ENCODE data around the gene SOX15.
"Not testable (repeated sequence)": the region's sequence is repeated elsewhere in the genome, so short reads cannot be mapped to it uniquely, and the experiment has no call there.

SOX15 gene

DNA sequence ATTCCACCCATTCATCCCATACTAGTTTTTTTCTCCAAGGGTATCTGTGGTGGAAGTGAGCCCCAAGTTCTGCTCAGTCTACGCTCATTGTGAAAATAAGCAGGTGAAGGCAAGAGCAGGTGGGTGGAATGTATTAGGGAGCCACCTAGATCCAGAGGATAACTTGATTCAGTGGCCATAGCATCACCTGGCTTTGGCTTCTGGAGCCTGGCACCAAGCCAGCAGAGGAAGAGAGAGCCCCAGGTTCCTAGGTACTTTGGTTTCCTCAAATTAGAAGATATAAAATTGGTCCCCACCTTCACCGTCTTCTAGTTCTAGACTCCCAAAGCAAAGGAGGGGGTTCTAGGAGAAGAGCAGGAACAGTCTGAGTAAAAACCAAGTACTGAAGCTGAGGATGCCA lies 20.7 kb upstream of the SOX15 start:
- no peak for DNase-seq (ENCODE audit: low read depth, low spot score)

DNA sequence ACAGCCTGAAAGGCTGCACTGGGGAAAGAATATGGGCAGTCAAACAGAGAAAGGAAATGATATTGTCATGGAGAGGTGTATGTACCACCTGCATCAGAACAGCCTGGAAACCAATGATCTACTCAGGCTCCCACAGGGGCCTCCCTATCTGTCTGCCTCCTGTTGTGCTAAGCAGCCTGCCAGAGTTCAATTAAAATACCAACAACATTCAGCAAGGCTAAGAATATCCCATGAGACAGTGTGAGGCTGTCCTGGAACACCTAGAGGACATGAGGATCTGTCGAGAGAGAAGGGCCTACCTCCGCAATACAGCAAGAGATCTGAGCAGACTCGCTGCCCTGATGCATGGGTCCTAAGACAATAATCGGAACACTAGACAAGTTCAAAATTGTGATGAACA lies 16.4 kb upstream of the SOX15 start:
- no peak for DNase-seq (ENCODE audit: low read depth, low spot score)

DNA sequence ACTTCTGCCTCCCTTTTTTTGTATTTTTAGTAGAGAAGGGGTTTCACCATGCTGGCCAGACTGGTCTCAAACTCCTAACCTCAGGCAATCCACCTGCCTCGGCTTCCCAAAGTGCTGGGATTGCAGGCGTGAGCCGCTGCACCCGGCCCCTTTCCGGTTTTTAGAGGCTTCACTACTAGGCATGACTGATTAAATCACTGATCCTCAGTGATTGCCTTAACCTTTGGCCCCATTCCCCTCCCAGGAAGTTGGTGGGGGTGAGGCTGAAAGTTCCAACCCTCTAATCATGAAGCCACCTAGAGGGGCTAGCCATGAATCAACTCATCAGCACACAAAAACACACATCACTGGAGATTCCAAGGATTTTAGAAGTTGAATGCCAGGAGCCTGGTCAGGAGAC lies 7.7 kb upstream of the SOX15 start:
- DNase-seq (ENCODE audit: low read depth, low spot score): not testable (repeated sequence)

DNA sequence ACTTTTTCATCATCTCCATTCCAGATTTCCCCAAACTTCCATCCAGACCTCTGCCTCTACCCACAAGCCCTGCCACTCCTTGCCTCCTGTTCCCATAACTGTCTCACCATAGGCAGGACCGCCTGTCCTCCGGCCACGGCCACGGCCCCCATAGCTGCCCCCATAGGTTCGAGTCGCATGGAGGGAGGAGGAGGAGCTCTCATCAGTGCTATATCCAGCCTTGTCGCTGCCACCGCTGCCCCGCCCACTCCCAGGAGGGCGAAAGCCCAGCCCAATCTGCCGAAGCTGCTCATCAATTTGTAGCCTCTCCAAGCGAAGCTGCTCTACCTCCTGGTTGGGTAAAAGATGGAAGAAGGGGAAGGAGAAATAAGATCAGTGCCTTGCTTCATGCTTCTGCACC lies 3.4 kb upstream of the SOX15 start:
- DNase-seq (ENCODE audit: low read depth, low spot score): no peak

DNA sequence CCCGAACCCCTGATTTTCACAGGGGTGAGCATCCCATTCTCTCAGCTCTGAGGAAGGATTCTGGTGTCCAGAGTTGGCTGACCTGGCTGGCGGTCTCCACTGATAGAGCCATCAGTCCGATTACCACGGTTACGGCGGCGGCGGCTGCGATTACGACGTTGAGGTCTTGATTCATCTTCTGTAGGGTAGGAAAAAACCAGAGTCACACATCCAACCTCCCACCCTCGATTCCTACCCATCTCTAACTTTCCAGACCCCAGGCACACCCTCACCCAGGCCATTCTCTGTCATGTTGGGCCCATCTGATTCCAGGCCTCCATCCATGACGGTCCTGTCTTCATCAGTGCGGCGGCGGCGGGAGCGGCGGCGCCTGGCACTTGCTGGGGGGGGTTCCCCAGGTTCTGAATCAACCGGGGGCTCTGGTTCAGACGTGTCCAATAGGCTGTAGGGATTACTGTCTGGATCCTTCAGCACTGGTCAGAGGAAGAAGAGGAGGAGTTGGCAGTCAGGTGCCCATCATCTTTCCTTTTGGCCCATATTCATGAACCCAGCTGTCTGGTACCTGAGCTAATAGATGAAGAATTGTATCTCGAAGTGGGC lies 2.6 kb upstream of the SOX15 start:
- DNase-seq (ENCODE audit: low read depth, low spot score): no peak

DNA sequence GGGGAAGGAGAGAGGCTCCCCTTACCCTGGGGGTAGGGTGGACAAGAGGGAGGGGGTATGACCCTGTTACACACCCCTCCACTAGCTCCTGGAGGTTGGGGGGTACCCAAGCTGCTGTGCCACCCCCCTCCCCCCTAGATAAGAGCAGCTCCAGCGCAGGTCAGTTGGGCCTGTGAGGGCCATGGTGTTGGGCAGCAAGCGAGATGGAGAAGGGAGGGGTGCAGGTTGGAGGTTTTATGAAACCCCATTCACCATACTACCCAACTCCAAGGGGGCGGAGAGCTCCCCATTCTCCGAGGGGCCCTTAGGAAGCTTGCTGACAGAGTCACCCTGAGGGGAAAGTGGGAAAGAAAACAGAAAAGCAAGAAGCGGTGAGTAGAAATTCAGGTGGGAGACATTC lies 1.7 kb upstream of the SOX15 start:
- no peak for DNase-seq (ENCODE audit: low read depth, low spot score)

DNA sequence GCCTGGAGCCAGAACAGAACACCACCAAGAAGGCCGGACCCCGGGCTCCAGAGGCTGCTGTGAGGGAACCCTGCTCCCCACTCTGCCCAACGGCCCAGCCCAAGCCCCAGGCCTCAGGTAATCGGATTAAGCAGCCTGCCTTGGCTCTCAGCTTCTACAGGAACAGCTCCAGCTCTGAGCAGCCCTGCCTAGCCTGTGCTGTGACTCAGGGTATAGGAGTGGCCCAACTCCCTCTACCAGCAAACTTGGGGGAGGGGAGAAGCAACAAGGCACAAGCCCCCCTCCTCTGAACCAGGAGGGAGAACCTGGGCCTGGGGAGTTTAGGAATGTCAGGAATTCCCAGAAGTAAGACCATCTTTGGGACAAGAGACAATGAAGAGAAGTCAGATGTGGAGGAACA lies 849 bp upstream of the SOX15 start:
- DNase-seq (ENCODE audit: low read depth, low spot score): peak; percentile 86

DNA sequence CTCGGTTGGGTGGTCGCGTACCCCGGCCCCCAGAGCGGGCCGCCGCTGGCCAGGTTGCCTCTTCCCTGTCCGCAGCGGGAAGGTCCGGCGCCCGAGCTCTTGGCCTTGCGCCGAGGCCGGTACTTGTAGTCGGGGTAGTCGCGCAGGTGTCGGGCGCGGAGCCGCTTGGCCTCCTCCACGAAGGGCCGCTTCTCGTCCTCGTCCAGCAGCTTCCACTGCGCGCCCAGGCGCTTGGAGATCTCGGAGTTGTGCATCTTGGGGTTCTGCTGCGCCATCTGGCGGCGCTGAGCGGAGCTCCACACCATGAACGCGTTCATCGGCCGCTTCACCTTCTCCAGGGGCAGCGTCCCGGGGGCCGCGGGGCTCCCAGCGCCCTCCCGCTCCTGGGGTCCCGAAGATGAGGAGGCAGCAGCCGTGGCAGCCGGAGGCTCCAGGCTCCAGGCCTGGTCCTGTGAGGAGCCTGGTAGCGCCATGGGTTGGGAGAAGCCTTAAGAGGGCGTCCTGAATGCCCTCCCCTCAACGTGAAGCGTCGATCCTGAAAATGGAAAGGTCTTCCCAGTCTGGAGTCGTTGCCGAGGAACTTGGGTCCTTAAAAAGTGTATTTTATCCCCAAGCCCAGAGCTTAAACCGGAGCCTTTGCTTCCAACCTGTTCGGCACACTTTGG lies 558 bp downstream of the SOX15 start:
- DNase-seq (ENCODE audit: low read depth, low spot score): peak; percentile 94

DNA sequence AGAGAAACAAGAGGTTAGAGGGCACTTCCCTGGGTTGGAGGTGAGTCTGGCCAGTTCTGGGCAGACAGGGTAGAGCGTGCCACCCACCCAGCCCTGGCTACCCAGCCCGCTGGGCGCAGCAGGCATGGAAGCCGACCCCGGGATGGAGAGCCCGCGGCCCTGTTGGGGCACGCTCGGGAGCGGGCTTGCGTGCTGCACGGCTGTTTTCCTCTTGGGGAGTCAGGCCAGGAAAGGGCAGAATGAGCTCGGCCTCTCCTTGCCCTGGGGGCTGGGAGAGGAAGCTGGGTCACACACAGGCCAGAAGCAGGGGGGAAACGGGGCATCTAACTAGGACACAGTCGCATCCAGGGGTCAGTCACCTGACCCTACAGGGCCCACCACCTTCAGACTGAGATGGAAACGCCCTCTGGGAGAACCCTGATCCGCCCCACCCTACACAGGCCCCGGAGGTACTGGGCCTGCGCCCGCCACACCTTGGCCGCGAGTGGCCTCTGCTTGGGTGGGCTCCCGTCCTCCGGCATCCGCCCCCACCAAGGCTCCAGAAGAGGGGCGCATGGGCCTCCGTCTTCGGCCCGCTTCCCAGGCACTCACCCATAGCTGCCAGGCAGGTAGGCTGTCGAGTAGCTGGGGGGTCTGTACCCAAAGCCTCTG lies 1.2 kb downstream of the SOX15 start:
- no peak for DNase-seq (ENCODE audit: low read depth, low spot score)

DNA sequence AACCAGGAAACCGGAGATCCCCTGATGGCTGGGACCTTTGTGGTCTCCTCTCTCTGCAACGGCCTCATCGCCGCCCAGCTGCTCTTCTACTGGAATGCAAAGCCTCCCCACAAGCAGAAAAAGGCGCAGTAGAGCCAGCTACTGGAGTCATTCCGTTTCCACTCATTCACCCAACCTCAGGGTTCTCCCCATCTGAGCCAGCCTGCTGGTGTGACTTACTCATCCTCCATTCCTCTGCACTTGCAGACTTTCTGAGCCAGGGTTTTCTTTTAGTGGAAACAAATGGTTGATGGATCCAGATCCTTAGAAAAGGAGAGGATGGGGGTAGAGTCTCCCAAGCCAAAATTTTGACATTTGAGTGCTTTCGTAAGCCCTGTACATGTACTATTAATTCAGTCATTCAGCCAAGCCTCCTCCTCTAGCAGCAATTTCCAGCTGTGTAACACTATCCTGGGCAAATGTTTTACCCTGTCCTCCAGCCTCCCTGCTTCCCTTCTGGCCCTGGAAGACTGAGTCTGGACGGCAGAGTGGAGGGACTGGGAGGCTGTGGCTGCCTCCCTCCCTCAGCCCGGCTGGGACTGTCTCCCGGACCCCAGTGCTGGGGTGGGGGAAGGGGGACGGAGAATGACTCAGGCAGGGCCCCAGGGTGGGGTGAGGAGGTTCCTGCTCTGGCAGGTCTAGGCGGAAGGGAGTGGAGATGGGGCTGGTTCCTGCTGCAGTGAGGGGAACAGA lies 2.3 kb downstream of the SOX15 start:
- peak; percentile 93 for DNase-seq (ENCODE audit: low read depth, low spot score)

DNA sequence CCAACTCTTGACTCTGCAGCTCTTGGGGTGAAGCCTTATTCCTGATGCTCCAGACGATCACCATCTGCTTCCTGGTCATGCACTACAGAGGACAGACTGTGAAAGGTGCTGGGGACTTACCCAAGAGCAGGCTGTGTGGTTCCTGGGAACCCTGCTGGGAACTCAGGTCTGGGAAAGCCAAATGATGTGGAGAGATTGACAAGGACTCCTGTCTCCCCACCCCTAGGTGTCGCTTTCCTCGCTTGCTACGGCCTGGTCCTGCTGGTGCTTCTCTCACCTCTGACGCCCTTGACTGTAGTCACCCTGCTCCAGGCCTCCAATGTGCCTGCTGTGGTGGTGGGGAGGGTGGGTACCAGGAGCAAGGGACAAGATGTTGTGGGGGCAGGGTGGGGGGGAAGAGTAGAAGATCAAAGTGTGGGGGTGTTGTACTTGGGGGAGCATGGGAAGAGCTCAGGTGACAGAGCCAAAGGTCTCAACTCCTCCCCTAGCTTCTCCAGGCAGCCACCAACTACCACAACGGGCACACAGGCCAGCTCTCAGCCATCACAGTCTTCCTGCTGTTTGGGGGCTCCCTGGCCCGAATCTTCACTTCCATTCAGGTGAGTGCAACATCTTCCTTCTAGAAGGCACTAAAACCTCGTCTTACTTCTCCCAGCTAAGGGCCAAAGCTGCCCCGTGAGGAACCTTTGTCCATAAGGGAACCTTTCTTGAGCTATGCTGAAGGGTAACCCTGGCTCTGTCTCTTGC lies 3.0 kb downstream of the SOX15 start:
- no peak for DNase-seq (ENCODE audit: low read depth, low spot score)

DNA sequence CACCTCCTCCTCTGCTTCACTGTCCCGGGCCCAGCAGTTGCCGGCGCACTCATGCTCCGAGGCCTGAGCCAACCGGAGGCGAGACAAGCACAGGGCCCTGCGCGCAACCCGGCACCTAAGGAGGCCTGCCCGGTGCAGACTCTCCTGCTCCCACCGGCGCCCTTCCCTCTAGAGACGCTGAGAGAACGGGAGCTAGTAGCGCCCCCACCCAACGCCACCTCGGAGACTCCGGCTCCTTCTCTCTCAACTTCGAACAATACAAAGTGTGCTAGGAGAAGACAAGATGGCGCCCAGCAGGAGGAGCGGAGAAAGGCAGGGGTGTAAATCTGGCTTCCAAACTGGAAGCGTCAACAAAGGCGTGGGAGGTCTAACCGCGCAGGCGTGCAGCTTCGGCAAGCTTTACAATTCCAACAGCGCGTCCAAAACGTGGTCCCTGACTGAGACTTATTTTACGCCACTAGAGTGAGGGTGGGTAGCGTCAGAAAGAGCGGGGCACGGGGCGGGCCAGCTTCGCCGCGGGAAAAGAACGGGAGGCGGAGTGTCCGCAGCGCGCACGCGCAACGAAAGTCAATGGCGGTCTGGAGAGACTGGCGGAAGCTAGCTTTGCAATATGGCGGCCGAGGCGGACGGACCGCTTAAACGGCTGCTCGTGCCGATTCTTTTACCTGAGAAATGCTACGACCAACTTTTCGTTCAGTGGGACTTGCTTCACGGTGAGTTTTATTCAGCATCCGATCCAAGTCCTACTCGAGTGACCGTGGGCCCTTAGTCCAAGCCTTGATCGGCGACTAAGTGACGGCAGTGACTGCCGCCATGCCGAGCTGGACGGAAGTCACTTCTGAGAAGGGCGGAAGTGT lies 6.4 kb downstream of the SOX15 start, which contains the start of gene MPDU1:
TSS of gene MPDU1 (plus strand) at position 600 of the 857 bp plus-strand sequence. CDS start at position 611, 11 bp downstream.
- DNase-seq (ENCODE audit: low read depth, low spot score): peak; percentile 99

DNA sequence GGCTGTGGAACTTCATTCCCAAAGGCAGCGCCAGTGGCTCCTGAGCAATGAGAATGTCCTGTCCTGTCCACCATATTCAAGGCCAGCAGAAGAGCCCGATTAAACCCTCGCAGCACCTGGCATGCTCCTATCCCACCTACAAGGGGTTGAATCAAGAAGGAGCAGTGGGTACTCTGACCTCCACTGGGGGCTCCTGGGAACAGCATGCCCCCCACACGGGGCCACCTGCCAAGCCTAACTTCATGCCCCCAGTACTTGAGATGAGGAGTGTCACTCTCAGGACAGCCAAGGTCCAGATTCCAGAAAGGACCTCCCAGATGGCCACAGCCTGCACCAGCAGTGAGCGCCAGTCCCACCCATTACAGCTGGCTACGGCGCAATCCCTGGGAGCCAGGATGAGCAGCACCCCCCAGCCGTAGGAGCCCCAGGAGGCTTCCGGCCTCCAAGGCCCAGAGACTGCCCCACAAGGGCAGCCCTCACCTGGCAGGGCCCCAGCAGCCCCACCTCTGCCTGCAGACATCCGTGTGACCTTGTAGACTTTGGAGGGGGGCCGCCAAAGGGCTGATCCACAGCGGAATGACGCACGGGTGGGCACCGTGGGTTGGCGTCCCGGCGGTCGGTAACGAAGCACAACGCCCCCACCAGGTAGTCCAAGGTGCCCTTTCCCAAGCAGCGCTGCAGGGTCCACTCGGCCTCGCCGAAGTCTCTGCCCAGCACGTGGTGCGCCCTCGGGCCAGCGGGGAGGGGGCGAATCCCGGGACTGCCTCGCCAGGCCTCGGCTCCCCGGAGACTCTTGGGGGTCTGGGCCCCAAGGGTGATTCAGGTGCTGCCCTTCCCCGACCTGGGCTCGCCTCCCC lies 7.3 kb downstream of the SOX15 start:
- DNase-seq (ENCODE audit: low read depth, low spot score): no peak

DNA sequence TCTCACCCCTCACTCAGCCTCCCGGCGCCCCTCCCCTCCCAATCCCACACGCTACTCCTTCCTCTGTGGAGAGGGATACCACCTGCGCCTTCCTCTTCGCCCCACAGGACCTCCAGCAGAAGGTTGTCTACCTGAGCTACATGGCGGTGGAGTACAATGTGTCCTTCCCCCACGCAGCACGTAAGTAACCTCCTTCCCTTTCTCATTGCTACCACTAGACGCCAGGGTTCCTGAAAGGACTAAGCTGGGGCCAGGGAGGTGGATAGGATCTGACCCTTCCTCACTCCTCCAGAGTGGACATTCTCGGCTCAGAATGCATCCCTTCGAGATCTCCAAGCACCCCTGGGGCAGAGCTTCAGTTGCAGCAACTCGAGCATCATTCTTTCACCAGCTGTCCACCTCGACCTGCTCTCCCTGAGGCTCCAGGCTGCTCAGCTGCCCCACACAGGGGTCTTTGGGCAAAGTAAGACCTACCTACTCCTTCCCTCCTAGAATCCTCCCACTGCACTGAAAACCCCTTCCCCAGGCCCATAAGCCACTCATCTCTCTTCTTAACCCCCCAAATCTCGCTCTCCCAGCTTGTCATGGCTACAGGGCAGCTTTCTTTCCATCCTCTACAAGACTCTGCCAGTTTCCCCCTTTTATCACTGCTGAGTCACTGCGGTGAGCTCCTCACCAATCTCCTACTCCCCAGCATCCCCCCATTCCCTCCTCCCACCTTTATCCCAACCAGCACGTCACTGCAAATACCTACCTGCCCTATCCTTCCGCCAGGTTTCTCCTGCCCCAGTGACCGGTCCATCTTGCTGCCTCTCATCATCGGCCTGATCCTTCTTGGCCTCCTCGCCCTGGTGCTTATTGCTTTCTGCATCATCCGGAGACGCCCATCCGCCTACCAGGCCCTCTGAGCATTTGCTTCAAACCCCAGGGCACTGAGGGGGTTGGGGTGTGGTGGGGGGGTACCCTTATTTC lies 9.0 kb downstream of the SOX15 start:
- DNase-seq (ENCODE audit: low read depth, low spot score): no peak

DNA sequence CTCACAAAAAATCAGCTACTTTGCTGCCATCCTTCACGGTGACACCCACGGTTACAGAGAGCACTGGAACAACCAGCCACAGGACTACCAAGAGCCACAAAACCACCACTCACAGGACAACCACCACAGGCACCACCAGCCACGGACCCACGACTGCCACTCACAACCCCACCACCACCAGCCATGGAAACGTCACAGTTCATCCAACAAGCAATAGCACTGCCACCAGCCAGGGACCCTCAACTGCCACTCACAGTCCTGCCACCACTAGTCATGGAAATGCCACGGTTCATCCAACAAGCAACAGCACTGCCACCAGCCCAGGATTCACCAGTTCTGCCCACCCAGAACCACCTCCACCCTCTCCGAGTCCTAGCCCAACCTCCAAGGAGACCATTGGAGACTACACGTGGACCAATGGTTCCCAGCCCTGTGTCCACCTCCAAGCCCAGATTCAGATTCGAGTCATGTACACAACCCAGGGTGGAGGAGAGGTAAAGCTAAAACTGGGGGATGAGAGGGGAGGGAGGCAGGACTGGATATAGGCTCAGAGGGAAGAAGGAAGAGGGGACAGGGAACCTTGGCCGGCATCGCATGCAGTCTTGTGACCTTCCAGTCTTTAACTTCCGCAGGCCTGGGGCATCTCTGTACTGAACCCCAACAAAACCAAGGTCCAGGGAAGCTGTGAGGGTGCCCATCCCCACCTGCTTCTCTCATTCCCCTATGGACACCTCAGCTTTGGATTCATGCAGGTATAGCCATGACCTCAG lies 9.9 kb downstream of the SOX15 start:
- no peak for DNase-seq (ENCODE audit: low read depth, low spot score)

DNA sequence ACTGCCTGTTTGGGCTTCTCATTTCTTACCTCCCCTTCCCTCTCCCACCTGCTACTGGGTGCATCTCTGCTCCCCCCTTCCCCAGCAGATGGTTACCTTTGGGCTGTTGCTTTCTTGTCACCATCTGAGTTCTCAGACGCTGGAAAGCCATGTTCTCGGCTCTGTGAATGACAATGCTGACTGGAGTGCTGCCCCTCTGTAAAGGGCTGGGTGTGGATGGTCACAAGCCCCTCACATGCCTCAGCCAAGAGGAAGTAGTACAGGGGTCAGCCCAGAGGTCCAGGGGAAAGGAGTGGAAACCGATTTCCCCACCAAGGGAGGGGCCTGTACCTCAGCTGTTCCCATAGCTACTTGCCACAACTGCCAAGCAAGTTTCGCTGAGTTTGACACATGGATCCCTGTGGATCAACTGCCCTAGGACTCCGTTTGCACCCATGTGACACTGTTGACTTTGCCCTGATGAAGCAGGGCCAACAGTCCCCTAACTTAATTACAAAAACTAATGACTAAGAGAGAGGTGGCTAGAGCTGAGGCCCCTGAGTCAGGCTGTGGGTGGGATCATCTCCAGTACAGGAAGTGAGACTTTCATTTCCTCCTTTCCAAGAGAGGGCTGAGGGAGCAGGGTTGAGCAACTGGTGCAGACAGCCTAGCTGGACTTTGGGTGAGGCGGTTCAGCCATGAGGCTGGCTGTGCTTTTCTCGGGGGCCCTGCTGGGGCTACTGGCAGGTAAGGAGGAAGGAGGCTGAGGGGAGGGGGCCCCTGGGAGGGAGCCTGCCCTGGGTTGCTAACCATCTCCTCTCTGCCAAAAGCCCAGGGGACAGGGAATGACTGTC lies 10.7 kb downstream of the SOX15 start, which contains the start of gene CD68:
TSS of gene CD68 (plus strand) at position 638 of the 833 bp plus-strand sequence. CDS start at position 678, 40 bp downstream.
- peak; percentile 69 for DNase-seq (ENCODE audit: low read depth, low spot score)
